Duodenal mucosa (tissue), 2 donors: ENCODE measurements around the gene SCO1.
A peak's percentile ranks its signal among the peaks of the same experiment; 100 is the strongest.

Experiments used
- H3K27ac ChIP-seq: one replicate; pipeline ENCODE4 v1.7.0; 2013; ENCODE audit warnings: low read depth, low read length
- H3K27me3 ChIP-seq, 2 donors: one replicate each; pipeline ENCODE4 v1.7.0; 2013; ENCODE audit warnings: low read length in 2 of 2, control low read depth in 1 of 2; ENCODE audit not compliant: insufficient read depth in 2 of 2, control insufficient read depth in 1 of 2
- H3K36me3 ChIP-seq, 2 donors: one replicate each; pipeline ENCODE4 v1.7.0; 2013; ENCODE audit warnings: low read length in 2 of 2, control low read depth in 1 of 2; ENCODE audit not compliant: insufficient read depth in 2 of 2, control insufficient read depth in 1 of 2
- H3K4me1 ChIP-seq, 2 donors: one replicate each; pipeline ENCODE4 v1.7.0; 2013; ENCODE audit warnings: low read length in 2 of 2, control low read depth in 1 of 2; ENCODE audit not compliant: insufficient read depth in 2 of 2, control insufficient read depth in 1 of 2
- H3K4me3 ChIP-seq, 2 donors: one replicate each; pipeline ENCODE4 v1.7.0; 2013; ENCODE audit warnings: low read length in 2 of 2, low read depth in 1 of 2
- H3K9ac ChIP-seq, 2 donors: one replicate each; pipeline ENCODE4 v1.7.0; 2013; ENCODE audit warnings: low read length in 2 of 2, low read depth in 1 of 2
- H3K9me3 ChIP-seq, 2 donors: one replicate each; pipeline ENCODE4 v1.7.0; 2013; ENCODE audit warnings: low read length in 2 of 2, control low read depth in 1 of 2; ENCODE audit not compliant: control insufficient read depth in 1 of 2

Gene SCO1

GRCh38 chr17:10726196-10726595 lies 28.9 kb upstream of the SCO1 start:
- H3K4me1 ChIP-seq, result peaks cover 14 to 27% of the 10 kb centered on the region in 2 donors
- H3K9me3 ChIP-seq, result no peaks in the 10 kb centered on the region
- H3K9ac ChIP-seq, result no peak overlapping the region
- peaks cover 0 to 9% of the 10 kb centered on the region in 2 donors for H3K36me3 ChIP-seq
- no peaks in the 10 kb centered on the region for H3K27me3 ChIP-seq
- no peak overlapping the region for H3K4me3 ChIP-seq
- H3K27ac ChIP-seq, result no peak overlapping the region

- no peaks in the 10 kb centered on the region for H3K9me3 ChIP-seq
- peaks cover 14 to 27% of the 10 kb centered on the region in 2 donors for H3K4me1 ChIP-seq
- peaks cover 0 to 9% of the 10 kb centered on the region in 2 donors for H3K36me3 ChIP-seq
- H3K4me3 ChIP-seq, result no peak overlapping the region
- no peaks in the 10 kb centered on the region for H3K27me3 ChIP-seq
- no peak overlapping the region for H3K9ac ChIP-seq
- H3K27ac ChIP-seq, result no peak overlapping the region
Measured at GRCh38 chr17:10725262-10725661, 27.9 kb upstream of the SCO1 start.

- no peak overlapping the region for H3K9ac ChIP-seq
- H3K27me3 ChIP-seq, result no peaks in the 10 kb centered on the region
- no peaks in the 10 kb centered on the region for H3K9me3 ChIP-seq
- peaks cover 14 to 27% of the 10 kb centered on the region in 2 donors for H3K4me1 ChIP-seq
- peaks cover 0 to 9% of the 10 kb centered on the region in 2 donors for H3K36me3 ChIP-seq
- H3K27ac ChIP-seq, result no peak overlapping the region
- peak overlapping the region in 1 of 2 donors; percentile 1 for H3K4me3 ChIP-seq
Measured at GRCh38 chr17:10724546-10725195, 27.3 kb upstream of the SCO1 start.

- peaks cover 0 to 12% of the 10 kb centered on the region in 2 donors for H3K36me3 ChIP-seq
Measured at GRCh38 chr17:10718547-10718946, 21.2 kb upstream of the SCO1 start.

GRCh38 chr17:10716218-10716617 lies 18.9 kb upstream of the SCO1 start:
- Histone ChIP-seq H3K4me1 (peaks cover 0 to 5% of the 10 kb centered on the region in 2 donors), H3K36me3 (peaks cover 15 to 21% of the 10 kb centered on the region in 2 donors), H3K9ac (no peak overlapping the region), H3K27me3 (no peaks in the 10 kb centered on the region), H3K4me3 (no peak overlapping the region), H3K9me3 (no peaks in the 10 kb centered on the region), H3K27ac (no peak overlapping the region)

More at GRCh38 chr17:10718547-10718946, 21.2 kb upstream of the SCO1 start:
- no peak overlapping the region for H3K9ac ChIP-seq
- H3K27me3 ChIP-seq, result no peaks in the 10 kb centered on the region
- no peak overlapping the region for H3K27ac ChIP-seq
- H3K4me3 ChIP-seq, result no peak overlapping the region
- H3K4me1 ChIP-seq, result peaks cover 0 to 5% of the 10 kb centered on the region in 2 donors
- no peaks in the 10 kb centered on the region for H3K9me3 ChIP-seq

GRCh38 chr17:10713318-10713717 lies 16.0 kb upstream of the SCO1 start:
- Histone ChIP-seq H3K9ac (no peak overlapping the region), H3K4me1 (peaks cover 0 to under 1% of the 10 kb centered on the region in 2 donors), H3K36me3 (peaks cover 19 to 49% of the 10 kb centered on the region in 2 donors), H3K27me3 (no peaks in the 10 kb centered on the region), H3K9me3 (no peaks in the 10 kb centered on the region), H3K27ac (no peak overlapping the region), H3K4me3 (no peak overlapping the region)

- H3K9ac ChIP-seq, result no peak overlapping the region
- H3K27me3 ChIP-seq, result no peaks in the 10 kb centered on the region
- H3K9me3 ChIP-seq, result no peaks in the 10 kb centered on the region
- peaks cover 20 to 54% of the 10 kb centered on the region in 2 donors for H3K36me3 ChIP-seq
- H3K4me3 ChIP-seq, result no peak overlapping the region
- H3K4me1 ChIP-seq, result peaks cover 0 to 5% of the 10 kb centered on the region in 2 donors
- H3K27ac ChIP-seq, result no peak overlapping the region
Measured at GRCh38 chr17:10705727-10706126, 8.4 kb upstream of the SCO1 start.

- Histone ChIP-seq H3K4me3 (no peak overlapping the region), H3K27me3 (no peaks in the 10 kb centered on the region), H3K36me3 (peaks cover 15 to 27% of the 10 kb centered on the region in 2 donors), H3K4me1 (peaks cover 0 to 10% of the 10 kb centered on the region in 2 donors), H3K9me3 (no peaks in the 10 kb centered on the region), H3K9ac (peak overlapping the region in 1 of 2 donors; percentile 8), H3K27ac (no peak overlapping the region)
Measured at GRCh38 chr17:10702574-10702973, 5.2 kb upstream of the SCO1 start.

GRCh38 chr17:10699856-10700255 lies 2.5 kb upstream of the SCO1 start:
- no peak overlapping the region for H3K4me3 ChIP-seq
- H3K36me3 ChIP-seq, result peaks cover 1 to 8% of the 10 kb centered on the region in 2 donors
- no peaks in the 10 kb centered on the region for H3K9me3 ChIP-seq
- H3K9ac ChIP-seq, result no peak overlapping the region
- no peaks in the 10 kb centered on the region for H3K27me3 ChIP-seq
- peaks cover 9 to 16% of the 10 kb centered on the region in 2 donors for H3K4me1 ChIP-seq
- H3K27ac ChIP-seq, result no peak overlapping the region

GRCh38 chr17:10698096-10698818 lies 924 bp upstream of the SCO1 start:
- Histone ChIP-seq H3K36me3 (peaks cover 0 to 15% of the 10 kb centered on the region in 2 donors), H3K9ac (peak overlapping the region; percentile 92 to 95), H3K27me3 (no peaks in the 10 kb centered on the region), H3K4me3 (peak overlapping the region; percentile 79 to 96), H3K9me3 (no peaks in the 10 kb centered on the region), H3K4me1 (peaks cover 9 to 16% of the 10 kb centered on the region in 2 donors), H3K27ac (peak overlapping the region; percentile 81)
